Suppressor macrophage treated with lipopolysaccharide for 4 hours (primary cell): Measurements from ENCODE around the gene OTOGL.
"Not testable (repeated sequence)": the region's sequence is repeated elsewhere in the genome, so short reads cannot be mapped to it uniquely, and the experiment has no call there.

Source experiments
- DNase-seq: peaks from one replicate; pipeline ENCODE4 v3.0.0-alpha.2; 2020

Gene OTOGL

GRCh38 chr12:80121661-80122060 is 22.3 kb downstream of the OTOGL start:
- no peak for DNase-seq

- DNase-seq, result no peak
Observed at GRCh38 chr12:80129895-80130530, 30.7 kb downstream of the OTOGL start.

GRCh38 chr12:80135624-80136023 is 36.3 kb downstream of the OTOGL start:
- no peak for DNase-seq

GRCh38 chr12:80140005-80140404 is 40.7 kb downstream of the OTOGL start:
- DNase-seq, result no peak

- no peak for DNase-seq
Observed at GRCh38 chr12:80142640-80143039, 43.3 kb downstream of the OTOGL start.

- DNase-seq, result no peak
Observed at GRCh38 chr12:80143537-80143936, 44.2 kb downstream of the OTOGL start.

GRCh38 chr12:80149547-80150313 is 50.4 kb downstream of the OTOGL start:
- DNase-seq, result not testable (repeated sequence)

GRCh38 chr12:80151131-80151530 is 51.8 kb downstream of the OTOGL start:
- no peak for DNase-seq

GRCh38 chr12:80154261-80154660 is 54.9 kb downstream of the OTOGL start:
- DNase-seq, result peak; percentile 27

- no peak for DNase-seq
Observed at GRCh38 chr12:80156306-80156705, 57.0 kb downstream of the OTOGL start.

GRCh38 chr12:80157645-80158044 is 58.3 kb downstream of the OTOGL start:
- no peak for DNase-seq

GRCh38 chr12:80161612-80162011 is 62.3 kb downstream of the OTOGL start:
- no peak for DNase-seq

GRCh38 chr12:80162177-80162576 is 62.8 kb downstream of the OTOGL start:
- no peak for DNase-seq

GRCh38 chr12:80165746-80166145 is 66.4 kb downstream of the OTOGL start:
- DNase-seq, result no peak

- DNase-seq, result no peak
Observed at GRCh38 chr12:80166751-80167150, 67.4 kb downstream of the OTOGL start.

- no peak for DNase-seq
Observed at GRCh38 chr12:80168936-80169335, 69.6 kb downstream of the OTOGL start.

GRCh38 chr12:80170915-80171314 is 71.6 kb downstream of the OTOGL start:
- no peak for DNase-seq

GRCh38 chr12:80173083-80173864 is 73.9 kb downstream of the OTOGL start:
- no peak for DNase-seq

- no peak for DNase-seq
Observed at GRCh38 chr12:80175307-80175930, 76.1 kb downstream of the OTOGL start.

GRCh38 chr12:80176706-80177105 is 77.4 kb downstream of the OTOGL start:
- no peak for DNase-seq

- no peak for DNase-seq
Observed at GRCh38 chr12:80178846-80179245, 79.5 kb downstream of the OTOGL start.

- DNase-seq, result no peak
Observed at GRCh38 chr12:80183939-80184338, 84.6 kb downstream of the OTOGL start.

GRCh38 chr12:80184926-80185325 is 85.6 kb downstream of the OTOGL start:
- no peak for DNase-seq
